ENCODE measurements around the gene CDK17.

DNA sequence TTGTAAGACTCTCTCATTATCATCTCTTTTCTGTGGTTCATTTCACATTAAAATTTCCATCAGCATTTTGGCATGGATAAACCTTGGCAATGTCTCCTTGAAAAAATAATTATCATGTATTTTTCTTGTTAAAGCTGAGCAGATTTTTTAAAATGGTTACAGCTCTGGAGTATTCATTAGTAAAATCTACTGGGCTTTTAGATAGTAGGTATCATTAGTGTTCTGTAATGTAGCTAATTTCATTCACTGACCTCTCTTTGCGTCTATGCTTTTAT, 36.9 kb upstream of the CDK17 start:
- TF ChIP-seq, protein P1, sequence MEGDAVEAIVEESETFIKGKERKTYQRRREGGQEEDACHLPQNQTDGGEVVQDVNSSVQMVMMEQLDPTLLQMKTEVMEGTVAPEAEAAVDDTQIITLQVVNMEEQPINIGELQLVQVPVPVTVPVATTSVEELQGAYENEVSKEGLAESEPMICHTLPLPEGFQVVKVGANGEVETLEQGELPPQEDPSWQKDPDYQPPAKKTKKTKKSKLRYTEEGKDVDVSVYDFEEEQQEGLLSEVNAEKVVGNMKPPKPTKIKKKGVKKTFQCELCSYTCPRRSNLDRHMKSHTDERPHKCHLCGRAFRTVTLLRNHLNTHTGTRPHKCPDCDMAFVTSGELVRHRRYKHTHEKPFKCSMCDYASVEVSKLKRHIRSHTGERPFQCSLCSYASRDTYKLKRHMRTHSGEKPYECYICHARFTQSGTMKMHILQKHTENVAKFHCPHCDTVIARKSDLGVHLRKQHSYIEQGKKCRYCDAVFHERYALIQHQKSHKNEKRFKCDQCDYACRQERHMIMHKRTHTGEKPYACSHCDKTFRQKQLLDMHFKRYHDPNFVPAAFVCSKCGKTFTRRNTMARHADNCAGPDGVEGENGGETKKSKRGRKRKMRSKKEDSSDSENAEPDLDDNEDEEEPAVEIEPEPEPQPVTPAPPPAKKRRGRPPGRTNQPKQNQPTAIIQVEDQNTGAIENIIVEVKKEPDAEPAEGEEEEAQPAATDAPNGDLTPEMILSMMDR (IDR thresholded peaks at IDR 0.05) = no peak
- no peak for TF ChIP-seq EZH2 (IDR thresholded peaks at IDR 0.05; ENCODE audit: borderline replicate concordance, insufficient read depth, low read depth, low read length, poor library complexity, severe bottlenecking)

All from B cell (primary cell).